Effector memory CD4-positive, alpha-beta T cell (primary cell): ENCODE results near the gene MEGF6.

Source experiments
- DNase-seq, 3 donors: peaks; one replicate each; pipeline ENCODE4 v3.0.0-alpha.2; 2020
- H3K27ac ChIP-seq: 2 replicates; pipeline ENCODE4 v1.7.0; 2013; ENCODE audit warnings: mild to moderate bottlenecking, low read length, moderate library complexity; ENCODE audit not compliant: insufficient read depth, poor library complexity, severe bottlenecking
- H3K27me3 ChIP-seq: replicated peaks from 2 replicates; pipeline ENCODE4 v1.7.0; 2013; ENCODE audit warnings: mild to moderate bottlenecking, low read length; ENCODE audit not compliant: insufficient read depth, control insufficient read depth, poor library complexity, severe bottlenecking
- H3K36me3 ChIP-seq: 2 replicates; pipeline ENCODE4 v1.7.0; 2013; ENCODE audit warnings: mild to moderate bottlenecking, low read length, moderate library complexity; ENCODE audit not compliant: control insufficient read depth, insufficient read depth
- H3K4me1 ChIP-seq: 2 replicates; pipeline ENCODE4 v1.7.0; 2013; ENCODE audit warnings: low read length, mild to moderate bottlenecking; ENCODE audit not compliant: control insufficient read depth, insufficient read depth, poor library complexity, severe bottlenecking
- H3K4me3 ChIP-seq: 2 replicates; pipeline ENCODE4 v1.7.0; 2013; ENCODE audit warnings: low read length, low read depth, mild to moderate bottlenecking; ENCODE audit not compliant: insufficient read depth, poor library complexity, severe bottlenecking
- H3K9me3 ChIP-seq: 2 replicates; pipeline ENCODE4 v1.7.0; 2013; ENCODE audit warnings: mild to moderate bottlenecking, low read length, moderate library complexity; ENCODE audit not compliant: control insufficient read depth

The MEGF6 gene

GRCh38 chr1:3548156-3548893, 63.0 kb downstream of the MEGF6 start:
- no peak for DNase-seq
- Histone ChIP-seq H3K36me3 (no peaks in the 10 kb centered on the region), H3K4me1 (no peaks in the 10 kb centered on the region), H3K27me3 (no peaks in the 10 kb centered on the region), H3K27ac (no peak overlapping the region), H3K9me3 (no peaks in the 10 kb centered on the region), H3K4me3 (no peak overlapping the region)

GRCh38 chr1:3547055-3548005, 64.0 kb downstream of the MEGF6 start:
- H3K4me3 ChIP-seq, result no peak overlapping the region
- H3K27me3 ChIP-seq, result no peaks in the 10 kb centered on the region
- no peaks in the 10 kb centered on the region for H3K4me1 ChIP-seq
- no peak for DNase-seq
- H3K36me3 ChIP-seq, result no peaks in the 10 kb centered on the region
- no peaks in the 10 kb centered on the region for H3K9me3 ChIP-seq
- no peak overlapping the region for H3K27ac ChIP-seq

GRCh38 chr1:3546048-3546384, 65.3 kb downstream of the MEGF6 start:
- Histone ChIP-seq H3K4me1 (no peaks in the 10 kb centered on the region), H3K9me3 (no peaks in the 10 kb centered on the region), H3K36me3 (no peaks in the 10 kb centered on the region), H3K4me3 (no peak overlapping the region), H3K27me3 (no peaks in the 10 kb centered on the region), H3K27ac (no peak overlapping the region)
- DNase-seq, result no peak

- Histone ChIP-seq H3K4me1 (no peaks in the 10 kb centered on the region), H3K36me3 (no peaks in the 10 kb centered on the region), H3K4me3 (no peak overlapping the region), H3K27me3 (no peaks in the 10 kb centered on the region), H3K9me3 (no peaks in the 10 kb centered on the region), H3K27ac (no peak overlapping the region)
- no peak for DNase-seq
These were observed 65.8 kb downstream of the MEGF6 start for GRCh38 chr1:3545363-3546047.

- Histone ChIP-seq H3K36me3 (no peaks in the 10 kb centered on the region), H3K4me1 (no peaks in the 10 kb centered on the region), H3K27ac (no peak overlapping the region), H3K4me3 (no peak overlapping the region), H3K27me3 (no peaks in the 10 kb centered on the region), H3K9me3 (no peaks in the 10 kb centered on the region)
- DNase-seq, result no peak
These were observed 67.0 kb downstream of the MEGF6 start for GRCh38 chr1:3544040-3544977.

GRCh38 chr1:3543076-3544039, 68.0 kb downstream of the MEGF6 start:
- Histone ChIP-seq H3K9me3 (no peaks in the 10 kb centered on the region), H3K4me3 (no peak overlapping the region), H3K36me3 (no peaks in the 10 kb centered on the region), H3K27ac (no peak overlapping the region), H3K4me1 (no peaks in the 10 kb centered on the region), H3K27me3 (no peaks in the 10 kb centered on the region)
- DNase-seq, result no peak

- H3K27ac ChIP-seq, result no peak overlapping the region
These were observed 68.6 kb downstream of the MEGF6 start for GRCh38 chr1:3542676-3543075.

GRCh38 chr1:3541936-3542335, 69.4 kb downstream of the MEGF6 start:
- Histone ChIP-seq H3K4me3 (no peak overlapping the region), H3K9me3 (no peaks in the 10 kb centered on the region), H3K27ac (no peak overlapping the region), H3K36me3 (no peaks in the 10 kb centered on the region), H3K27me3 (no peaks in the 10 kb centered on the region), H3K4me1 (no peaks in the 10 kb centered on the region)
- no peak for DNase-seq

More at GRCh38 chr1:3542676-3543075, 68.6 kb downstream of the MEGF6 start:
- Histone ChIP-seq H3K9me3 (no peaks in the 10 kb centered on the region), H3K36me3 (no peaks in the 10 kb centered on the region), H3K4me3 (no peak overlapping the region), H3K27me3 (no peaks in the 10 kb centered on the region), H3K4me1 (no peaks in the 10 kb centered on the region)
- no peak for DNase-seq
